Left lung (tissue), 10 donors: ENCODE data around the gene KCTD20. TPM values are rescaled to one million over a fixed set of nuclear protein-coding genes. Genes with fewer than 3 reads are reported as not detected.

Experiments used
- ATAC-seq: fragments of 200-7000 bp; cut with Tn5 transposase; one replicate; pipeline ENCODE4 v1.9.1; 2020; ENCODE audit warnings: moderate library complexity
- DNase-seq, 4 donors: peaks; one replicate each; pipeline ENCODE4 v3.0.0-alpha.2; 2013 to 2020
- H3K27ac ChIP-seq, 2 donors: fragments of 200-600 bp; sonication (generic) in 1 of 2; one replicate each; pipeline versions ENCODE4 v1.5.0 to v1.8.0; 2020 to 2021
- H3K27me3 ChIP-seq, 2 donors: fragments of 200-600 bp; sonication (generic) in 1 of 2; one replicate each; pipeline versions ENCODE4 v1.5.0 to v1.8.0; 2020 to 2021
- H3K36me3 ChIP-seq, 2 donors: fragments of 200-600 bp; sonication (generic) in 1 of 2; one replicate each; pipeline versions ENCODE4 v1.5.0 to v1.8.0; 2020 to 2021
- H3K4me1 ChIP-seq, 2 donors: fragments of 200-600 bp; one replicate each; pipeline ENCODE4 v1.8.0; 2021
- H3K4me3 ChIP-seq, 2 donors: fragments of 200-600 bp; sonication (generic) in 1 of 2; one replicate each; pipeline versions ENCODE4 v1.5.0 to v1.8.0; 2020 to 2021; ENCODE audit warnings: mild to moderate bottlenecking in 1 of 2
- H3K9me3 ChIP-seq, 2 donors: fragments of 200-600 bp; sonication (generic) in 1 of 2; one replicate each; pipeline versions ENCODE4 v1.5.0 to v1.8.0; 2020 to 2021
- CTCF ChIP-seq, 2 donors: fragments of 200-600 bp; sonication (generic) in 1 of 2; IDR thresholded peaks; one replicate each; pipeline versions ENCODE4 v1.5.0 to v1.8.0; 2021; ENCODE audit warnings: antibody characterized with exemption in 2 of 2
- intact Hi-C, 2 donors: fragments of 100-400 bp; cut with DNase I; formaldehyde crosslinking; loops; one replicate each; pipeline versions ENCODE4 v1.11.2 to v1.14.2; 2022
- polyA plus RNA-seq, 6 donors: library from polyadenylated mRNA; unstranded; fragments of 120-200 nt; gene quantifications; one replicate each; pipeline ENCODE4 v1.2.1, GENCODE V29; 2013; ENCODE audit not compliant: insufficient read length in 6 of 6
- total RNA-seq, 2 donors: library from RNA; stranded (reverse); fragmentation: NEBNext Ultra II Directional; extraction: Animal tissue kit (Norgen Biotek cat#: 25700); gene quantifications; one replicate each; pipeline ENCODE4 v1.2.1, GENCODE V29; 2021
- donor health status: DM: no; HTN: yes; CAD: no.
- donor health status: DM: no; HTN: no; CAD: no.

The KCTD20 gene
- total and polyA plus RNA-seq, 8 donors, result 47.4 to 54.7 (median 53.0) TPM

GRCh38 chr6:36459501-36459900 is 16.7 kb downstream of the KCTD20 start:
- H3K27me3 ChIP-seq, result no peaks in the 10 kb centered on the region
- no peak overlapping the region for H3K27ac ChIP-seq
- intact Hi-C loops, result no loop called here
- no peak for ATAC-seq
- H3K4me3 ChIP-seq, result no peak overlapping the region
- no peaks in the 10 kb centered on the region for H3K9me3 ChIP-seq
- no peak for DNase-seq
- H3K4me1 ChIP-seq, result peaks cover 0 to 17% of the 10 kb centered on the region in 2 donors
- TF ChIP-seq CTCF (IDR thresholded peaks at IDR 0.05), result no peak
- peaks cover 0 to 7% of the 10 kb centered on the region in 2 donors for H3K36me3 ChIP-seq

- intact Hi-C loops, result no loop called here
- ATAC-seq (no peak), DNase-seq (no peak)
- Histone ChIP-seq H3K4me3 (no peak overlapping the region), H3K36me3 (peaks cover 0 to 1% of the 10 kb centered on the region in 2 donors), H3K4me1 (peaks cover 0 to 17% of the 10 kb centered on the region in 2 donors), H3K9me3 (no peaks in the 10 kb centered on the region), H3K27me3 (no peaks in the 10 kb centered on the region), H3K27ac (no peak overlapping the region)
- no peak for TF ChIP-seq CTCF (IDR thresholded peaks at IDR 0.05)
Measured at GRCh38 chr6:36460916-36461315, 18.1 kb downstream of the KCTD20 start.

- intact Hi-C loops, result no loop called here
- Histone ChIP-seq H3K27me3 (no peaks in the 10 kb centered on the region), H3K27ac (no peak overlapping the region), H3K9me3 (no peaks in the 10 kb centered on the region), H3K4me1 (peaks cover 0 to 17% of the 10 kb centered on the region in 2 donors), H3K4me3 (no peak overlapping the region), H3K36me3 (no peaks in the 10 kb centered on the region)
- no peak for DNase-seq
- no peak for TF ChIP-seq CTCF (IDR thresholded peaks at IDR 0.05)
- no peak for ATAC-seq
Measured at GRCh38 chr6:36461646-36462045, 18.8 kb downstream of the KCTD20 start.

GRCh38 chr6:36463676-36464075 is 20.9 kb downstream of the KCTD20 start:
- intact Hi-C loops, result no loop called here
- no peak overlapping the region for H3K4me3 ChIP-seq
- no peak for DNase-seq
- no peaks in the 10 kb centered on the region for H3K27me3 ChIP-seq
- no peak for TF ChIP-seq CTCF (IDR thresholded peaks at IDR 0.05)
- H3K36me3 ChIP-seq, result no peaks in the 10 kb centered on the region
- H3K27ac ChIP-seq, result no peak overlapping the region
- no peaks in the 10 kb centered on the region for H3K9me3 ChIP-seq
- ATAC-seq, result no peak
- H3K4me1 ChIP-seq, result peaks cover 0 to 18% of the 10 kb centered on the region in 2 donors

GRCh38 chr6:36464233-36464632 is 21.4 kb downstream of the KCTD20 start:
- DNase-seq (no peak), ATAC-seq (no peak)
- intact Hi-C loops, result no loop called here
- Histone ChIP-seq H3K4me1 (peaks cover 0 to 24% of the 10 kb centered on the region in 2 donors), H3K27ac (no peak overlapping the region), H3K9me3 (no peaks in the 10 kb centered on the region), H3K36me3 (no peaks in the 10 kb centered on the region), H3K4me3 (no peak overlapping the region), H3K27me3 (no peaks in the 10 kb centered on the region)
- no peak for TF ChIP-seq CTCF (IDR thresholded peaks at IDR 0.05)
